ENCODE measurements around the gene OSTM1. TPM values are rescaled to one million over a fixed set of nuclear protein-coding genes. Genes with fewer than 3 reads are reported as not detected.
"Not testable (repeated sequence)": the region's sequence is repeated elsewhere in the genome, so short reads cannot be mapped to it uniquely, and the experiment has no call there.

The OSTM1 gene
- total RNA-seq, 2 donors from 2014 or later: 114 to 116 TPM

DNA sequence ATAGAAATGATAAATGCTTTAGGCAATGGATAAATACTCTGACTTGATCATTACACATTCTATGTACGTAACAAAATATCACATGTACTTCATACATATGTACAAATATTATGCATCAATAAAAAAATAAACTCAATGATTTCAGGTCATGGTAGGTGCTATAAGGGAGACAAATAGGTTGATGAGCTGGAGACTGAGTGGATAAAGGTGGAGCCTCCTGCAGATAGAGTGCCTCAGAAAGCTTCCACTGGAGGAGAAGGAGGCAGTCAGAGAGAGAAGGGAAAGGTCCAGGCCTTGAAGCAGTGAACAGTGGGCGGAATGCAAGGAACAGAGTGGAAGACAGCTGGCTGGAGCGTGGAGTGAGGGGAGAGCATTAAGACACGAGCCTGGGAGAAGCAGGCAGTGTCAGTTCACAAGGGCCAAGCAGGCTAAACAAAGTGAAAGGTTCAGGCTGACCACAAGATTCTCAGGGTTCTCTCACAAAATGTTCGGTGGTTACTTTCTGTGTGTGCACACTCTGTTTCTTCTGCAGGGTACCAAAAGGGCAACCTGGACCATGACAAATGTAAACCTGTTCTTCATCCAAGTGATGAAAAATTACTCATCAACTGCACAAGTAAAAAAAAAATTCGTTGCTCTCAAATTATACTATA is 60.6 kb downstream of the OSTM1 start:
- DNase-seq (ENCODE audit: low spot score): no peak
- Histone ChIP-seq H3K27me3 (replicated peaks; ENCODE audit: insufficient read depth) (no peaks in the 10 kb centered on the region), H3K27ac (no peak overlapping the region), H3K9me3 (peaks cover 7% of the 10 kb centered on the region), H3K4me1 (ENCODE audit: control insufficient read depth in 1 of 2, low read depth in 2 of 2) (no peaks in the 10 kb centered on the region), H3K4me3 (no peak overlapping the region), H3K36me3 (no peaks in the 10 kb centered on the region)
- TF ChIP-seq, protein P1, sequence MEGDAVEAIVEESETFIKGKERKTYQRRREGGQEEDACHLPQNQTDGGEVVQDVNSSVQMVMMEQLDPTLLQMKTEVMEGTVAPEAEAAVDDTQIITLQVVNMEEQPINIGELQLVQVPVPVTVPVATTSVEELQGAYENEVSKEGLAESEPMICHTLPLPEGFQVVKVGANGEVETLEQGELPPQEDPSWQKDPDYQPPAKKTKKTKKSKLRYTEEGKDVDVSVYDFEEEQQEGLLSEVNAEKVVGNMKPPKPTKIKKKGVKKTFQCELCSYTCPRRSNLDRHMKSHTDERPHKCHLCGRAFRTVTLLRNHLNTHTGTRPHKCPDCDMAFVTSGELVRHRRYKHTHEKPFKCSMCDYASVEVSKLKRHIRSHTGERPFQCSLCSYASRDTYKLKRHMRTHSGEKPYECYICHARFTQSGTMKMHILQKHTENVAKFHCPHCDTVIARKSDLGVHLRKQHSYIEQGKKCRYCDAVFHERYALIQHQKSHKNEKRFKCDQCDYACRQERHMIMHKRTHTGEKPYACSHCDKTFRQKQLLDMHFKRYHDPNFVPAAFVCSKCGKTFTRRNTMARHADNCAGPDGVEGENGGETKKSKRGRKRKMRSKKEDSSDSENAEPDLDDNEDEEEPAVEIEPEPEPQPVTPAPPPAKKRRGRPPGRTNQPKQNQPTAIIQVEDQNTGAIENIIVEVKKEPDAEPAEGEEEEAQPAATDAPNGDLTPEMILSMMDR (IDR thresholded peaks at IDR 0.05): no peak
- no peak for ATAC-seq (ENCODE audit: insufficient number of reproducible peaks, low FRiP score, low read depth)

- no peaks in the 10 kb centered on the region for H3K4me1 ChIP-seq (ENCODE audit: control insufficient read depth in 1 of 2, low read depth in 2 of 2)
- no peak for DNase-seq (ENCODE audit: low spot score)
- no peaks in the 10 kb centered on the region for H3K36me3 ChIP-seq
- H3K9me3 ChIP-seq: peaks cover 7% of the 10 kb centered on the region
- no peak overlapping the region for H3K27ac ChIP-seq
- ATAC-seq (ENCODE audit: insufficient number of reproducible peaks, low FRiP score, low read depth): no peak
- H3K27me3 ChIP-seq (replicated peaks; ENCODE audit: insufficient read depth): no peaks in the 10 kb centered on the region
- no peak overlapping the region for H3K4me3 ChIP-seq
- TF ChIP-seq, protein P1 (IDR thresholded peaks at IDR 0.05): no peak
Measured at GRCh38 chr6:108009894-108010293, 64.6 kb downstream of the OSTM1 start.

DNA sequence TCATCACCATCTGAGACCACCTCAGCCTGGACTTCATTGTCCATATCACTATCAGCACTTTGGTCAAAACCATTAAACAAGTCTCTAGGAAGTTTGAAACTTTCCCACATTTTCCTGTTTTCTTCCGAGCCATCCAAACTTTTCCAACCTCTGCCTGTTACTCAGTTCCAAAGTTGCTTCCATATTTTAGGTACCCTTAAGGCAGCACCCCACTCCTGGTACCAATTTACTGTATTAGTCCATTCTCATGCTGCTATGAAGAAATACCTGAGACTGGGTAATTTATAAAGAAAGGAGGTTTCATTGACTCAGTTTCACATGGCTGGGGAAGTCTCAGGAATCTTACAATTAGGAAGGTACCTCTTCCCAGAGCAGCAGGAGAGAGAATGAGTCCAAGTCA is 65.3 kb downstream of the OSTM1 start:
- H3K4me3 ChIP-seq; ATAC-seq (ENCODE audit: insufficient number of reproducible peaks, low FRiP score, low read depth); H3K36me3 ChIP-seq; H3K27ac ChIP-seq; H3K9me3 ChIP-seq; DNase-seq (ENCODE audit: low spot score); H3K4me1 ChIP-seq (ENCODE audit: control insufficient read depth in 1 of 2, low read depth in 2 of 2); H3K27me3 ChIP-seq (replicated peaks; ENCODE audit: insufficient read depth): not testable (repeated sequence)

DNA sequence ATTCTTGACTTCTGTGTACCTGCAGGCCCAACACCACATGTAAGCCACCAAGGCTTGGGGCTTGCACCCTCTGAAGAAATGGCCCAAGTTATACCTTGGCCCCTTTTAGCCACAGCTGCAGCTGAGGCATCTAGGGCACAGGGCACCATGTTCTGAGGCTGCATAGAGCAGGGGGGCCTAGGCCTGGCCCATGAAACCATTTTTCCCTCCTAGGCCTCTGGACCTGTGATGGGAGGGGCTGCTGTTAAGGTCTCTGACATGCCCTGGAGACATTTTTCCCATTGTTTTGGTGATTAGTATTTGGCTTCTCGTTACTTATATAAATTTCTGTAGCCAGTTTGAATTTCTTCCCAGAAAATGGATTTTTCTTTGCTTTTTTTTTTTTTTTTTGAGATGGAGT is 66.2 kb downstream of the OSTM1 start:
- no peaks in the 10 kb centered on the region for H3K36me3 ChIP-seq
- H3K4me1 ChIP-seq (ENCODE audit: control insufficient read depth in 1 of 2, low read depth in 2 of 2): no peaks in the 10 kb centered on the region
- H3K27me3 ChIP-seq (replicated peaks; ENCODE audit: insufficient read depth): no peaks in the 10 kb centered on the region
- DNase-seq (ENCODE audit: low spot score) (no peak), ATAC-seq (ENCODE audit: insufficient number of reproducible peaks, low FRiP score, low read depth) (no peak)
- TF ChIP-seq, protein P1 (IDR thresholded peaks at IDR 0.05): no peak
- H3K9me3 ChIP-seq: peaks cover 7% of the 10 kb centered on the region
- no peak overlapping the region for H3K4me3 ChIP-seq
- no peak overlapping the region for H3K27ac ChIP-seq

- no peak for ATAC-seq (ENCODE audit: insufficient number of reproducible peaks, low FRiP score, low read depth)
- Histone ChIP-seq H3K27ac (no peak overlapping the region), H3K4me1 (ENCODE audit: control insufficient read depth in 1 of 2, low read depth in 2 of 2) (no peaks in the 10 kb centered on the region), H3K9me3 (peaks cover 7% of the 10 kb centered on the region), H3K4me3 (no peak overlapping the region), H3K27me3 (replicated peaks; ENCODE audit: insufficient read depth) (no peaks in the 10 kb centered on the region), H3K36me3 (no peaks in the 10 kb centered on the region)
- TF ChIP-seq, protein P1 (IDR thresholded peaks at IDR 0.05): no peak
- no peak for DNase-seq (ENCODE audit: low spot score)
Measured at GRCh38 chr6:108005961-108006360, 68.6 kb downstream of the OSTM1 start.

DNA sequence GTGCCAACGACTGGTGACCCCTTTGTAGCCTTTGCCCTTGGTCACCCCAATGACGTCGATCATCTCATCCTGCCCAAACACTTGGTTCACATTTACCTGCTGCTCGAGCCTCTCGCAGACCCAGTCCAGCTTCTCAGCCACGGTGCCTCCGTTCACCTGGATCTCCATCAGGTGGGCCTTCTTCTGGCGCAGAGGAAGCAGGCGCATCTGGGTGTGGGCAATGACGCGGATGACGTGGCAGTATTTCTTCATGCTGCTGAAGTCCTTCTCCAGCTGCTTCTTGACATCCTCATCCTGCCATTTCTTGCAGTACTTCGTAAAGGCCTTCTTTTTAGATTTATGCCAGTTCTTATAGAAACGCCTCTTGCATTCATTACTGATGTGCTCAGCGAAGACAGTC is 69.7 kb downstream of the OSTM1 start:
- TF ChIP-seq, protein P1 (IDR thresholded peaks at IDR 0.05): no peak
- no peak overlapping the region for H3K4me3 ChIP-seq
- no peak for ATAC-seq (ENCODE audit: insufficient number of reproducible peaks, low FRiP score, low read depth)

More for the DNA sequence above, 69.7 kb downstream of the OSTM1 start:
- no peaks in the 10 kb centered on the region for H3K36me3 ChIP-seq
- H3K27ac ChIP-seq: no peak overlapping the region
- no peak for DNase-seq (ENCODE audit: low spot score)
- no peaks in the 10 kb centered on the region for H3K27me3 ChIP-seq (replicated peaks; ENCODE audit: insufficient read depth)
- peaks cover 7% of the 10 kb centered on the region for H3K9me3 ChIP-seq
- H3K4me1 ChIP-seq (ENCODE audit: control insufficient read depth in 1 of 2, low read depth in 2 of 2): no peaks in the 10 kb centered on the region
